C4-2B (cell line): Measurements from ENCODE around the gene MRPL48.

Experiments used
- ZFX ChIP-seq: fragments of 450-650 bp; IDR thresholded peaks from 2 replicates; pipeline ENCODE4 v1.6.1; 2017
- TF ChIP-seq, protein P1 (sequence below): fragments of 450-650 bp; conservative IDR thresholded peaks from 2 replicates; pipeline ENCODE4 v1.5.1; 2017; ENCODE audit warnings: mild to moderate bottlenecking

GRCh38 chr11:73883856-73884255, 96.2 kb downstream of the MRPL48 start:
- TF ChIP-seq, protein P1, sequence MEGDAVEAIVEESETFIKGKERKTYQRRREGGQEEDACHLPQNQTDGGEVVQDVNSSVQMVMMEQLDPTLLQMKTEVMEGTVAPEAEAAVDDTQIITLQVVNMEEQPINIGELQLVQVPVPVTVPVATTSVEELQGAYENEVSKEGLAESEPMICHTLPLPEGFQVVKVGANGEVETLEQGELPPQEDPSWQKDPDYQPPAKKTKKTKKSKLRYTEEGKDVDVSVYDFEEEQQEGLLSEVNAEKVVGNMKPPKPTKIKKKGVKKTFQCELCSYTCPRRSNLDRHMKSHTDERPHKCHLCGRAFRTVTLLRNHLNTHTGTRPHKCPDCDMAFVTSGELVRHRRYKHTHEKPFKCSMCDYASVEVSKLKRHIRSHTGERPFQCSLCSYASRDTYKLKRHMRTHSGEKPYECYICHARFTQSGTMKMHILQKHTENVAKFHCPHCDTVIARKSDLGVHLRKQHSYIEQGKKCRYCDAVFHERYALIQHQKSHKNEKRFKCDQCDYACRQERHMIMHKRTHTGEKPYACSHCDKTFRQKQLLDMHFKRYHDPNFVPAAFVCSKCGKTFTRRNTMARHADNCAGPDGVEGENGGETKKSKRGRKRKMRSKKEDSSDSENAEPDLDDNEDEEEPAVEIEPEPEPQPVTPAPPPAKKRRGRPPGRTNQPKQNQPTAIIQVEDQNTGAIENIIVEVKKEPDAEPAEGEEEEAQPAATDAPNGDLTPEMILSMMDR: no peak
- TF ChIP-seq ZFX: no peak
